NT2/D1 (cell line): ENCODE results near the gene MAP2K6.

Source experiments
- SUZ12 ChIP-seq: IDR thresholded peaks from 2 replicates; pipeline ENCODE4 v1.6.1; 2011; ENCODE audit not compliant: insufficient read length, insufficient read depth; ENCODE audit errors: extremely low read depth
- ZNF274 ChIP-seq: IDR thresholded peaks from 2 replicates; pipeline ENCODE4 v1.6.1; 2011; ENCODE audit warnings: mild to moderate bottlenecking, low read depth, low read length

DNA sequence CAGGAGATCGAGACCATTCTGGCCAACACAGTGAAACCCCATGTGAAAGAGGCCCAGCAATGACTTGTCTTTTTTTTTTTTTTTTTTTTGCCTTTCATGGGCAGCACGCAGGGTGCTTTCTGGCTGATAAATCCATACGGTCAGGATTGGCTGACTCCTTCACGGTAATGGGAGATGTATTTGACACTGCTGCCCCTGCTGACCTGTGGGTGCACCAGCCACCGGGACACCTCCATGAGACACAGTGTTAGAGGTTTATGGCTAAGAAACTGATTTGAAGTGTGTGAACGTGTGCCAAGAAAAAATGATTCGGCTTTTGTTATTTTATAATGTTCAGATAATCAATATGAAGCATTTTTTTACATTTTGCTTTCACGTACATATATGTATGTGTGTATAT is 48.4 kb downstream of the MAP2K6 start:
- TF ChIP-seq ZNF274 (no peak), SUZ12 (no peak)
